RWPE2 (cell line): Measurements from ENCODE around the gene TSPAN12.

Source experiments
- ATAC-seq: fragments of 200-7000 bp; cut with Tn5 transposase; 3 replicates; pipeline ENCODE4 v1.9.1; 2021; ENCODE audit warnings: low read depth
- DNase-seq: peaks from one replicate; pipeline ENCODE4 v3.0.0-alpha.2; 2020; ENCODE audit warnings: low spot score
- H3K27ac ChIP-seq: fragments of 450-650 bp; 2 replicates; pipeline ENCODE4 v1.5.1; 2017; ENCODE audit warnings: mild to moderate bottlenecking; ENCODE audit not compliant: poor library complexity, severe bottlenecking
- H3K27me3 ChIP-seq: fragments of 250-450 bp; sonication (Bioruptor Pico); 2 replicates; pipeline ENCODE4 v1.5.1; 2021; ENCODE audit warnings: mild to moderate bottlenecking, moderate library complexity; ENCODE audit not compliant: insufficient read depth, poor library complexity, severe bottlenecking
- H3K36me3 ChIP-seq: fragments of 250-450 bp; sonication (Bioruptor Pico); 2 replicates; pipeline ENCODE4 v1.5.1; 2020; ENCODE audit warnings: low read depth, mild to moderate bottlenecking, moderate library complexity
- H3K4me1 ChIP-seq: fragments of 250-450 bp; sonication (Bioruptor Pico); 2 replicates; pipeline ENCODE4 v1.5.1; 2021; ENCODE audit warnings: mild to moderate bottlenecking, moderate library complexity; ENCODE audit not compliant: insufficient read depth, poor library complexity, severe bottlenecking
- H3K4me3 ChIP-seq: fragments of 250-450 bp; sonication (Bioruptor Pico); 2 replicates; pipeline ENCODE4 v1.5.1; 2021; ENCODE audit warnings: mild to moderate bottlenecking, moderate library complexity; ENCODE audit not compliant: severe bottlenecking
- H3K9me3 ChIP-seq: fragments of 250-450 bp; sonication (Bioruptor Pico); 2 replicates; pipeline ENCODE4 v1.5.1; 2021; ENCODE audit warnings: mild to moderate bottlenecking, moderate library complexity; ENCODE audit not compliant: severe bottlenecking
- TF ChIP-seq, protein P1 (sequence below): fragments of 450-650 bp; IDR thresholded peaks from one replicate; pipeline ENCODE4 v1.5.1; 2017; ENCODE audit warnings: mild to moderate bottlenecking, moderate library complexity; ENCODE audit not compliant: poor library complexity, severe bottlenecking

The TSPAN12 gene

DNA sequence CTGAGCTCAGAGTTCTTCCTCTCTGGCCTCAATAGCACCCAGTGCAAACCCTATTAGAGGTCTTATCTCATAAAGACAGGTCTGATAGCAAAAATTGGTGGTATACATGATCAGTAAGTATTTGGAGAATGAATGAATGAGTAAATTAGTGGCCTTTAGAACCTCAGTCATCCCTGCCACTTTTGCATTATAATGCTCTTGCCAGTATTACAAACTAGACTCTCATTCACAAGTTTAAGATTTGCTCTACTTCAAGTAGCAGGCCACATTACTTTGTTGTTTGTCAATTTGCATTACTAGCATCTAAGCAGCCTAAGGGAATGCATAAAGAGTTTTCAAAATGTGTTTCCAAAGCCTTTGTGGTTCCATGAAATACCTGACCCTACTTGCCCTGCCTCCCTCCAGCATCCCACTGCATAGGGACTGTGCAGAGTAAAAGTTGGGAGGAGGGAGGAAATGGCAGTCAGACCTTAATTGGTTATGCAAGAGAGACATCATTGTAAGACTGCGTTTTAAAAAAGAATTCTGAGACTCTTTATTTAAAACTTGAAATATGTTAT, 21.3 kb downstream of the TSPAN12 start:
- TF ChIP-seq, protein P1, sequence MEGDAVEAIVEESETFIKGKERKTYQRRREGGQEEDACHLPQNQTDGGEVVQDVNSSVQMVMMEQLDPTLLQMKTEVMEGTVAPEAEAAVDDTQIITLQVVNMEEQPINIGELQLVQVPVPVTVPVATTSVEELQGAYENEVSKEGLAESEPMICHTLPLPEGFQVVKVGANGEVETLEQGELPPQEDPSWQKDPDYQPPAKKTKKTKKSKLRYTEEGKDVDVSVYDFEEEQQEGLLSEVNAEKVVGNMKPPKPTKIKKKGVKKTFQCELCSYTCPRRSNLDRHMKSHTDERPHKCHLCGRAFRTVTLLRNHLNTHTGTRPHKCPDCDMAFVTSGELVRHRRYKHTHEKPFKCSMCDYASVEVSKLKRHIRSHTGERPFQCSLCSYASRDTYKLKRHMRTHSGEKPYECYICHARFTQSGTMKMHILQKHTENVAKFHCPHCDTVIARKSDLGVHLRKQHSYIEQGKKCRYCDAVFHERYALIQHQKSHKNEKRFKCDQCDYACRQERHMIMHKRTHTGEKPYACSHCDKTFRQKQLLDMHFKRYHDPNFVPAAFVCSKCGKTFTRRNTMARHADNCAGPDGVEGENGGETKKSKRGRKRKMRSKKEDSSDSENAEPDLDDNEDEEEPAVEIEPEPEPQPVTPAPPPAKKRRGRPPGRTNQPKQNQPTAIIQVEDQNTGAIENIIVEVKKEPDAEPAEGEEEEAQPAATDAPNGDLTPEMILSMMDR = no peak
- H3K4me1 ChIP-seq = no peaks in the 10 kb centered on the region
- DNase-seq (no peak), ATAC-seq (no peak)
- no peaks in the 10 kb centered on the region for H3K36me3 ChIP-seq
- H3K9me3 ChIP-seq = no peaks in the 10 kb centered on the region
- no peak overlapping the region for H3K27ac ChIP-seq
- no peak overlapping the region for H3K4me3 ChIP-seq
- no peaks in the 10 kb centered on the region for H3K27me3 ChIP-seq

DNA sequence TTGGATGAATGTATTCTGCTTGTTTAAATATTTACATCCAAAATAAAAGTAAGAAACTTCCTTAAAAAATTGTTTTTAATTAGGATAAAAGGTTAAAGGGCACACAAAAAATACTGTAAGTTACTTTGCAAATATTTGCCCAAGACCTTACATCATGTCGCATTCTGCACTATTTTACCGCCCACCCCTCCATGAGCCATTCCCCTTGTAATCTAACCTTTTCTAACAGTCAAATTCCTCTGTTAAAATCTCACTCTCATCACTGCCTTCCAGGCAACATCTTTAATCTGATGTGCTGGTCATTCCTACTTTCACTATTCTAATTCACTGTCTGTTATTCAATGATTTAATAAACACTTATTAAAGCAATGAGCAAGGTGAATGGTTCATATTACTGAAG, 23.2 kb downstream of the TSPAN12 start:
- Histone ChIP-seq H3K4me1 (no peaks in the 10 kb centered on the region), H3K27ac (no peak overlapping the region), H3K36me3 (no peaks in the 10 kb centered on the region), H3K9me3 (no peaks in the 10 kb centered on the region), H3K27me3 (no peaks in the 10 kb centered on the region), H3K4me3 (no peak overlapping the region)
- DNase-seq (no peak), ATAC-seq (no peak)
- TF ChIP-seq, protein P1 = no peak

DNA sequence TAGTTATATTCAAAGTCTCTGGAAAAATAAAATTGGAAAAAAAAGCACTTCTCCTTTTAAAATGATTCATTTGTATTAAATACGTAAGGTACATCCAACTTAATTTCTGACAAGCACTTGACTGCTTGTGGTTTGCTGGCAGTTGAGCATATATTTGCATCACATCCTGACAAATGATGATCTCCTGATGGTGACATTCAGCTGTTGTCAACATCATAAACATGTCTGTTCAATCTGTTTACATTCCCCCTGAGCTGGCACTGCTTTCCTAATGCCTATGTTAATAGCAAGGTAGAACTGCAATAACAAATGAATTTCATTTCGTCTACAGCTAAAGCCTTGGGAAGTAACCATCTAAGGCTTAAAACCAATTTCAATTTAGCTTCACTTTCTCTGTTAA, 24.4 kb downstream of the TSPAN12 start:
- no peaks in the 10 kb centered on the region for H3K27me3 ChIP-seq
- no peaks in the 10 kb centered on the region for H3K4me1 ChIP-seq
- no peaks in the 10 kb centered on the region for H3K9me3 ChIP-seq
- TF ChIP-seq, protein P1 = no peak
- no peak overlapping the region for H3K4me3 ChIP-seq
- DNase-seq = no peak
- no peak for ATAC-seq
- H3K36me3 ChIP-seq = no peaks in the 10 kb centered on the region
- H3K27ac ChIP-seq = no peak overlapping the region

DNA sequence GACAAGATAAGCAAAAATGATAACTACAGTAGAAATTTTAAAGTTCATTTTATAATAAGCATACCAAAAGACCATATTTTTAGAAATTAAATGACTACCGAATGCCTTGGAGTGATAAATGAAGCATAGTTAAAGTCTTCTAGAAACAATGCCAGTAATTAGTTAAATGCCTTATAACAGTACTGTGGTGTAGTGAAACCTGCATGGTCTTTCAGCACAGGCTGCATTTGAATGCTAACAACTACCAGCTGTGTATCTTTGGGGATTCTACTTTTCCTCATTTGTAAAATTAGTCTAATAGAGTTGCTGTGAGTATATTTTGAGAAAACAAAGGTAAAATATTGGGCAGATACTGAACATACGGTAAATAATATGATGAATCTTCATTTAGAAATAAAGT, 25.1 kb downstream of the TSPAN12 start:
- no peak overlapping the region for H3K27ac ChIP-seq
- no peaks in the 10 kb centered on the region for H3K36me3 ChIP-seq
- TF ChIP-seq, protein P1 = no peak
- no peak for DNase-seq
- ATAC-seq = no peak
- no peak overlapping the region for H3K4me3 ChIP-seq
- no peaks in the 10 kb centered on the region for H3K27me3 ChIP-seq
- H3K4me1 ChIP-seq = no peaks in the 10 kb centered on the region
- no peaks in the 10 kb centered on the region for H3K9me3 ChIP-seq

DNA sequence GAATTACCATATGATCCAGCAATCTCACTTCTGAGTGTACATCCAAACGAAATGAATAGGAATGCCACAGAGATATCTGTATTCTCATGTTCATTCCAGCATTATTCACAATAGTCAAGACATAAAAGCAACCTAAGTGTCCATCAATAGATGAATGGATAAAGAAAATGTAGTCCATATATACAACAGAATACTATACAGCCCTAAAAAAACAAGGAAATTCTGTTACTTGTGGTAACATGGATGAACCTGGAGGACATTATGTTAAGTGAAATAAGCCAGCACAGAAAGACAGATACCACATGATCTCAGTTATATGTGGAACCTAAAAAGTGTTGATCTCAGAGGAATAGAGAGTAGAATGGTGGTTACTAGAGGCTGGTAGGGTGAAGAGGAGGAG, 26.7 kb downstream of the TSPAN12 start:
- TF ChIP-seq, protein P1 = no peak
- DNase-seq (no peak), ATAC-seq (no peak)
- Histone ChIP-seq H3K9me3 (no peaks in the 10 kb centered on the region), H3K36me3 (no peaks in the 10 kb centered on the region), H3K27me3 (no peaks in the 10 kb centered on the region), H3K4me1 (no peaks in the 10 kb centered on the region), H3K27ac (no peak overlapping the region), H3K4me3 (no peak overlapping the region)
